ENCODE measurements around the gene SCUBE1.

Gene SCUBE1

GRCh38 chr22:43325176-43325575 is 18.0 kb downstream of the SCUBE1 start:
- no peak overlapping the region for H3K4me3 ChIP-seq (ENCODE audit: low read length in 2 of 2)
- peak overlapping the region; percentile 12 for H3K14ac ChIP-seq (ENCODE audit: low read length)
- peaks cover 14 to 61% of the 10 kb centered on the region in 2 donors for H3K4me1 ChIP-seq (ENCODE audit: control insufficient read depth in 2 of 2, insufficient read depth in 1 of 2, low read depth in 1 of 2, low read length in 2 of 2)
- peak overlapping the region; percentile 90 for H4K91ac ChIP-seq (ENCODE audit: low read depth, low read length, poor library complexity)
- H2BK12ac ChIP-seq (ENCODE audit: low read length) = peak overlapping the region; percentile 64
- no peak overlapping the region for H2AFZ ChIP-seq (ENCODE audit: low read length)
- peaks cover 0 to 16% (median 0%) of the 10 kb centered on the region in 3 experiments for H3K27me3 ChIP-seq (ENCODE audit: control insufficient read depth in 3 of 3, insufficient read depth in 3 of 3, low read depth in 1 of 3, low read length in 3 of 3)
- DNase-seq (ENCODE audit: low spot score) = no peak
- peak overlapping the region; percentile 79 for H2AK5ac ChIP-seq (ENCODE audit: low read depth, low read length)
- H2BK5ac ChIP-seq (ENCODE audit: low read length) = no peak overlapping the region
- H3K27ac ChIP-seq (replicated peaks; ENCODE audit: low read length) = peak overlapping the region; percentile 82
- no CpG with 5 or more reads among the region's 13 CpGs for WGBS, 2 donors (ENCODE audit: extremely low coverage in 2 of 2, insufficient read length in 2 of 2, insufficient replicate concordance in 1 of 2)
- no peaks in the 10 kb centered on the region for H3K9me3 ChIP-seq (replicated peaks in 1 of 2; ENCODE audit: control insufficient read depth in 2 of 2, insufficient read depth in 1 of 2, low read depth in 1 of 2, low read length in 2 of 2)
- no peak overlapping the region for H2BK120ac ChIP-seq (ENCODE audit: low read depth, low read length)
- H3K18ac ChIP-seq (ENCODE audit: low read length) = peak overlapping the region; percentile 93
- peaks cover 18% of the 10 kb centered on the region for H3K79me1 ChIP-seq (ENCODE audit: low read depth, low read length)
- H2BK15ac ChIP-seq (ENCODE audit: low read length) = peak overlapping the region; percentile 59
- H4K8ac ChIP-seq (ENCODE audit: low read depth, low read length) = peak overlapping the region; percentile 7
- no peak overlapping the region for H3K4ac ChIP-seq (ENCODE audit: low read length)
- H3K4me2 ChIP-seq (ENCODE audit: insufficient read depth, low read length, poor library complexity, severe bottlenecking) = no peak overlapping the region
- H3K23ac ChIP-seq (ENCODE audit: low read depth, low read length, poor library complexity) = no peak overlapping the region
- no peak overlapping the region for H3K9ac ChIP-seq (ENCODE audit: low read depth, low read length, poor library complexity)
- peaks cover 0 to 5% of the 10 kb centered on the region in 2 donors for H3K36me3 ChIP-seq (replicated peaks in 1 of 2; ENCODE audit: control insufficient read depth in 2 of 2, insufficient read depth in 2 of 2, low read length in 2 of 2)

- H3K27me3 ChIP-seq (ENCODE audit: control insufficient read depth in 3 of 3, insufficient read depth in 3 of 3, low read depth in 1 of 3, low read length in 3 of 3) = peaks cover 0 to 13% (median 0%) of the 10 kb centered on the region in 3 experiments
- no CpG with 5 or more reads among the region's 21 CpGs for WGBS, 2 donors (ENCODE audit: extremely low coverage in 2 of 2, insufficient read length in 2 of 2, insufficient replicate concordance in 1 of 2)
Observed at GRCh38 chr22:43320943-43321900, 21.9 kb downstream of the SCUBE1 start.

GRCh38 chr22:43319661-43320486 is 23.3 kb downstream of the SCUBE1 start:
- no peak overlapping the region for H2BK15ac ChIP-seq (ENCODE audit: low read length)
- H3K27me3 ChIP-seq (ENCODE audit: control insufficient read depth in 3 of 3, insufficient read depth in 3 of 3, low read depth in 1 of 3, low read length in 3 of 3) = peaks cover 0 to 13% (median 0%) of the 10 kb centered on the region in 3 experiments
- no peak overlapping the region for H3K4ac ChIP-seq (ENCODE audit: low read length)
- no peak overlapping the region for H3K4me3 ChIP-seq (ENCODE audit: low read length in 2 of 2)
- H3K79me1 ChIP-seq (ENCODE audit: low read depth, low read length) = peaks cover 16% of the 10 kb centered on the region
- no peak overlapping the region for H3K9ac ChIP-seq (ENCODE audit: low read depth, low read length, poor library complexity)
- no peak overlapping the region for H2AFZ ChIP-seq (ENCODE audit: low read length)
- no peak for DNase-seq (ENCODE audit: low spot score)
- H2BK12ac ChIP-seq (ENCODE audit: low read length) = no peak overlapping the region
- WGBS, 2 donors (ENCODE audit: extremely low coverage in 2 of 2, insufficient read length in 2 of 2, insufficient replicate concordance in 1 of 2) = no CpG with 5 or more reads among the region's 10 CpGs
- H2BK5ac ChIP-seq (ENCODE audit: low read length) = no peak overlapping the region
- H4K8ac ChIP-seq (ENCODE audit: low read depth, low read length) = no peak overlapping the region
- no peak overlapping the region for H3K18ac ChIP-seq (ENCODE audit: low read length)
- H2AK5ac ChIP-seq (ENCODE audit: low read depth, low read length) = no peak overlapping the region
- H3K27ac ChIP-seq (replicated peaks; ENCODE audit: low read length) = no peak overlapping the region
- no peak overlapping the region for H4K91ac ChIP-seq (ENCODE audit: low read depth, low read length, poor library complexity)
- H3K4me1 ChIP-seq (ENCODE audit: control insufficient read depth in 2 of 2, insufficient read depth in 1 of 2, low read depth in 1 of 2, low read length in 2 of 2) = peaks cover 0 to 47% of the 10 kb centered on the region in 2 donors
- no peak overlapping the region for H3K14ac ChIP-seq (ENCODE audit: low read length)
- H3K9me3 ChIP-seq (replicated peaks in 1 of 2; ENCODE audit: control insufficient read depth in 2 of 2, insufficient read depth in 1 of 2, low read depth in 1 of 2, low read length in 2 of 2) = no peaks in the 10 kb centered on the region
- H3K36me3 ChIP-seq (replicated peaks in 1 of 2; ENCODE audit: control insufficient read depth in 2 of 2, insufficient read depth in 2 of 2, low read length in 2 of 2) = peaks cover 0 to 26% of the 10 kb centered on the region in 2 donors
- no peak overlapping the region for H2BK120ac ChIP-seq (ENCODE audit: low read depth, low read length)
- no peak overlapping the region for H3K23ac ChIP-seq (ENCODE audit: low read depth, low read length, poor library complexity)
- H3K4me2 ChIP-seq (ENCODE audit: insufficient read depth, low read length, poor library complexity, severe bottlenecking) = no peak overlapping the region

More at GRCh38 chr22:43320943-43321900, 21.9 kb downstream of the SCUBE1 start:
- Histone ChIP-seq H3K27ac (replicated peaks; ENCODE audit: low read length) (peak overlapping the region; percentile 15), H3K23ac (ENCODE audit: low read depth, low read length, poor library complexity) (no peak overlapping the region), H3K14ac (ENCODE audit: low read length) (no peak overlapping the region), H3K4me3 (ENCODE audit: low read length in 2 of 2) (no peak overlapping the region), H3K9me3 (replicated peaks in 1 of 2; ENCODE audit: control insufficient read depth in 2 of 2, insufficient read depth in 1 of 2, low read depth in 1 of 2, low read length in 2 of 2) (no peaks in the 10 kb centered on the region), H3K79me1 (ENCODE audit: low read depth, low read length) (peaks cover 15% of the 10 kb centered on the region), H3K4me1 (ENCODE audit: control insufficient read depth in 2 of 2, insufficient read depth in 1 of 2, low read depth in 1 of 2, low read length in 2 of 2) (peaks cover 3 to 42% of the 10 kb centered on the region in 2 donors), H3K9ac (ENCODE audit: low read depth, low read length, poor library complexity) (no peak overlapping the region), H2BK120ac (ENCODE audit: low read depth, low read length) (no peak overlapping the region), H4K8ac (ENCODE audit: low read depth, low read length) (peak overlapping the region; percentile 5), H4K91ac (ENCODE audit: low read depth, low read length, poor library complexity) (no peak overlapping the region), H2BK15ac (ENCODE audit: low read length) (no peak overlapping the region), H3K18ac (ENCODE audit: low read length) (peak overlapping the region; percentile 66), H2BK12ac (ENCODE audit: low read length) (no peak overlapping the region), H2AFZ (ENCODE audit: low read length) (no peak overlapping the region), H3K4me2 (ENCODE audit: insufficient read depth, low read length, poor library complexity, severe bottlenecking) (no peak overlapping the region), H2BK5ac (ENCODE audit: low read length) (no peak overlapping the region), H3K36me3 (replicated peaks in 1 of 2; ENCODE audit: control insufficient read depth in 2 of 2, insufficient read depth in 2 of 2, low read length in 2 of 2) (peaks cover 0 to 26% of the 10 kb centered on the region in 2 donors), H3K4ac (ENCODE audit: low read length) (no peak overlapping the region), H2AK5ac (ENCODE audit: low read depth, low read length) (no peak overlapping the region)
- DNase-seq (ENCODE audit: low spot score) = no peak

Measured in neuronal stem cell (in vitro differentiated cells).